Osteocyte (in vitro differentiated cells): ENCODE results near the gene MDP1. TPM values are rescaled to one million over a fixed set of nuclear protein-coding genes. Genes with fewer than 3 reads are reported as not detected.

ENCODE experiments used
- DNase-seq: peaks from one replicate; pipeline ENCODE4 v3.0.0; 2021; ENCODE audit warnings: mixed read lengths; ENCODE audit not compliant: unreplicated experiment; ENCODE audit errors: extremely low spot score
- H3K27ac Mint-ChIP-seq: one replicate; pipeline ENCODE4 v1.8.0; 2021; ENCODE audit warnings: mild to moderate bottlenecking, mixed read lengths; ENCODE audit not compliant: unreplicated experiment
- H3K27me3 Mint-ChIP-seq: one replicate; pipeline ENCODE4 v1.8.0; 2021; ENCODE audit warnings: mixed read lengths; ENCODE audit not compliant: unreplicated experiment
- H3K36me3 Mint-ChIP-seq: one replicate; pipeline ENCODE4 v1.8.0; 2021; ENCODE audit warnings: mixed read lengths; ENCODE audit not compliant: unreplicated experiment
- H3K4me1 Mint-ChIP-seq: one replicate; pipeline ENCODE4 v1.8.0; 2021; ENCODE audit warnings: mixed read lengths; ENCODE audit not compliant: unreplicated experiment
- H3K4me3 Mint-ChIP-seq: one replicate; pipeline ENCODE4 v1.8.0; 2021; ENCODE audit warnings: mild to moderate bottlenecking, moderate library complexity, mixed read lengths; ENCODE audit not compliant: unreplicated experiment
- H3K9me3 Mint-ChIP-seq: one replicate; pipeline ENCODE4 v1.8.0; 2021; ENCODE audit warnings: mixed read lengths; ENCODE audit not compliant: unreplicated experiment
- CTCF ChIP-seq: fragments of 200-600 bp; sonication (generic); IDR thresholded peaks from 2 replicates; pipeline ENCODE4 v1.5.0; 2021; ENCODE audit warnings: antibody characterized with exemption, mild to moderate bottlenecking, moderate library complexity
- total RNA-seq: library from RNA; stranded (reverse); gene quantifications from 2 replicates; pipeline ENCODE4 v1.2.1, GENCODE V29; 2021

Gene MDP1
- total RNA-seq, 1 donor from 2014 or later = 25.4 TPM

GRCh38 chr14:24189059-24189375 is 26.8 kb downstream of the MDP1 start:
- Mint-ChIP-seq H3K9me3 (no peaks in the 10 kb centered on the region), H3K36me3 (peaks cover 15% of the 10 kb centered on the region), H3K27me3 (no peaks in the 10 kb centered on the region), H3K4me3 (peak overlapping the region; percentile 87), H3K4me1 (peaks cover 25% of the 10 kb centered on the region), H3K27ac (peak overlapping the region; percentile 89)
- no peak for DNase-seq
- no peak for TF ChIP-seq CTCF

DNA sequence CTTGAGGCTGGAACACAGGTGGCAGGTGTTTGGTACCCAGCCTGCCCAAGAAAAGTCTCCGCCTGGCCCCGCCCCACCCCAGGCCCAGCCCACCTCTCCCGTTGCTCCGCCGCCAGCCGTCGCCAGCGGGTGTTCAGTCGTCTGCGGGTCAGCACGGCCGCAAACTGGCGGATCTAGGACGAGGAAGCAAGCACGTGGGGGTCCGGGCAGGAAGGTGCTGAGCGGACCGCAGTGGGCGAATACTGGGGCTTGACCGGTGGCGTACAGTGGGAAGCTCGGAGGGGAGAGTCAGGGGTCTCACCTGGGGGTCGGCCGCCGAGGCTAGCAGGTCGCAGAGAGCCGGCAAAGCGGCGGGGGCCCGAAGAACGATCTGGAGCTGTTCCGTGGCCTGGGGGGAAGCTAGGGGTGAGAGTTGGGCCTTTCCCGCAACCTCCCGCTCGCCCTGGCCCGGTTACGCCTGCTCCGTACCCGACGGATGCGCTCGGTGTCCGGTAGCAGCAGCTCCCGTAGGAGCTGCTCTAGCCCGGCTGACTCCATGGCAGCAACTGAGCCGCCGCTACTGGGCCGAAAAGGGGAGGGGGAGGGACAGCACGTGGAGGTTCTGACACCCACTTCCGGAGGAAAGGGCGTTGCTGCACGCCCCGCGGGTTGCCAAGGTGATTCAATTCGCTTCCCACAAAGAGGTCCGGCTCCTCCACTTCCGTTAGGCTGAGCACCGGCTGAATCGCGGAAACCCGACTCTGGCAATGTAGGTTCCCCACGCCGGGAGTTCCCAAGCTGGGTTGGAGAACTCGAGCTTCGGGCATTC is 27.4 kb downstream of the MDP1 start, which contains the start of gene IPO4:
IPO4 (minus strand) TSS at position 566 of the 808 bp plus-strand sequence; CDS start at position 537, 29 bp downstream.
- DNase-seq = peak; percentile 97
- H3K36me3 Mint-ChIP-seq = peaks cover 16% of the 10 kb centered on the region
- peaks cover 23% of the 10 kb centered on the region for H3K4me1 Mint-ChIP-seq
- no peaks in the 10 kb centered on the region for H3K27me3 Mint-ChIP-seq
- peak within 1 kb of the TSS; percentile 89 for H3K27ac Mint-ChIP-seq
- peak within 1 kb of the TSS; percentile 87 for H3K4me3 Mint-ChIP-seq
- TF ChIP-seq CTCF = no peak
- no peaks in the 10 kb centered on the region for H3K9me3 Mint-ChIP-seq

DNA sequence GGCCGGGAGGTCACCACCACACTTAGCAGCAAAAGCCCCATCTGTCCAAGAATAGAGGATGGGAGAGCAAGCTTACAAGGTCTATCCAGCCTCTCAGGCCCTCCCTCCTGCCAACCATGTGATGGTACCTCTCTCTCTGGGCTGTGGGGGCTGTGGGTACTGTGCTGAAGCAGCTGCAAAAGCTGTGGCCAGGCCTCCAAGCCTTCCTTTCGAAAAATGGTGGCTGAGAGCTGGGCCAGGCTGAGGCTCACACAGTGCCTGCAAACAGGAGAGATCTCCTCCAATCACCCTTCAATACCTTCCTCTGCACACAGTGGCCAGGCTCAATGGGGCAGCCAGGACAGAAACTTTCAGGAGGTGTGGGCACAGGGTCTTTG is 28.3 kb downstream of the MDP1 start:
- Mint-ChIP-seq H3K4me1 (peaks cover 23% of the 10 kb centered on the region), H3K27me3 (no peaks in the 10 kb centered on the region), H3K27ac (peak overlapping the region; percentile 89), H3K36me3 (peaks cover 14% of the 10 kb centered on the region), H3K4me3 (peak overlapping the region; percentile 87), H3K9me3 (no peaks in the 10 kb centered on the region)
- no peak for TF ChIP-seq CTCF
- DNase-seq = no peak

- no peak for TF ChIP-seq CTCF
- DNase-seq = no peak
- Mint-ChIP-seq H3K4me3 (peak overlapping the region; percentile 87), H3K9me3 (no peaks in the 10 kb centered on the region), H3K27ac (no peak overlapping the region), H3K27me3 (no peaks in the 10 kb centered on the region), H3K36me3 (peaks cover 12% of the 10 kb centered on the region), H3K4me1 (peaks cover 21% of the 10 kb centered on the region)
Observed at GRCh38 chr14:24186831-24187538, 28.9 kb downstream of the MDP1 start.

GRCh38 chr14:24185741-24186140 is 30.1 kb downstream of the MDP1 start:
- Mint-ChIP-seq H3K4me3 (no peak overlapping the region), H3K9me3 (no peaks in the 10 kb centered on the region), H3K27me3 (no peaks in the 10 kb centered on the region), H3K36me3 (peaks cover 9% of the 10 kb centered on the region), H3K27ac (no peak overlapping the region), H3K4me1 (peaks cover 21% of the 10 kb centered on the region)
- DNase-seq = no peak
- no peak for TF ChIP-seq CTCF
